HG02763 (cell line): ENCODE measurements around the gene MAN2B2.
"Not testable (repeated sequence)": the region's sequence is repeated elsewhere in the genome, so short reads cannot be mapped to it uniquely, and the experiment has no call there.

Experiments
- ATAC-seq: cut with Tn5 transposase; IDR thresholded peaks from one replicate; pipeline ENCODE4 v1.9.1; 2021; ENCODE audit warnings: mild to moderate bottlenecking, moderate library complexity; ENCODE audit not compliant: unreplicated experiment

The MAN2B2 gene

DNA sequence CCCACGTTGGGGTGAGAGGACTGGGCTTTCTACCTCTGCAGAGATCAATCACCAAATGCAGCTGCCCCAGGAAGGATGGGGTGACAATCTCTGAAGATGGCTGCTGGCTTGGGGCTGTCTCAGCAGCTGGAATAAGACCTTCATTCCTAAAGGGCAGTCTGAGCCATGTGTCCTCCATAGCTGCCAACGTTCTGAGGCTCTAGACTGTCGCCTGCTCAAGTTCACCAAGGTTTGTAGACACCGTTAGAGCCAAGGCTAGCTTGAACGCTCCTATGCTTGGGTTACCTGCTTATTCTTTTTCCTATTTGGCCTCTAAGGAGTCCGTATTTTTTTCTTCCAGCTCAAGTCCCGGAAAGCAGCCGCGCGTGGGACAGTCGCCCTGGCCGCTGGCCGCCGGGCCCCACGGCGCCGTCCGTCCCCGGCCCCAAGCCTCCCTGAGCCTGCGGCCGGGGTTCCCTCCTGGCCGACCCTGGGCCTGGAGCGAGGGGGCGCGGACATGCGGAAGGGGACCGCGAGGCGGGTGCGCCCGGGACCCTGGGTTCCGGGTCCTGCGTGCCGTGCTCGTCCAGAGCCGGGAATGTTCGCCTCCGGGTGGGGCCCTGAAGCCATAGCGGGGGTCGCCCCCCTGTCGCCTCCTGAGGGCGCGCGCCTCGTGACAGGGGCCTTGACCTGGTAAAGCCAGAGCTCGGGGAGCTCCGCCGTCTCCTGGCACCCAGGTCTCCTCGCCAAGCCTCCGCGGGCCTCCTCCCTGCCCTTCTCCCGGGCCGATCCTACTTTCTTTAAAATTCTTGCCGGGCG is 88.8 kb downstream of the MAN2B2 start:
- no peak for ATAC-seq

DNA sequence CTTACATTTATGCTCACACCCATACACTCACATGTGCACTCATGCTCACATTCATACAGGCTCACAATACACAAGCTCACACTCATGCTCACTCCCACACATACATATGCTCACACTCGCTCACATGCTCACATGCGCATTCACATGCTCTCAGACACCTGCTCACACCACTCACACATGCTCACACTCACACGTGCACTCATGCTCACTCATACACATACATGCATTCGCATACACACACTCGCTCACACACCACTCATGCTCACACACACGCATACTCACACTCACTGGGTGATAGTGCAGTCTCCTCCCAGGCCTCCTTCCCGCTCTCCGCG is 90.3 kb downstream of the MAN2B2 start:
- no peak for ATAC-seq

DNA sequence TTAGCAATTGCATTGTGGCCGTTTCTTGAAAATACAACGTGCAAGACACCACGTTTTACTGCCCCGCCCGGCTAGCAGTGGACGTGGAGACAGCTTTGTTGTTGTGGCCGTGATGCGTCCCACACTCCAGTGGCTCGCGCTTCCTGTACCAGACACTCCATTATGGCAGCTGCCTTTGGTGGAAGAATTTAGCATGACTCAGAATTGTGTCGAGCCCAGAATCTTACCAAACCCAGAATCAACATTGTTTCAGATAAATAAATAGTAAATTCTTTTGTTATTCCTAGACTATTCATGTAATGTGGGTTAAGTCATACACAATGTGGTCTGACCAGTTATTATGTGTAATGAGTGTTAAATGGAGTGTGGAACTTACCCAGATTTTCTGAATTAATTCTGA is 93.4 kb downstream of the MAN2B2 start:
- ATAC-seq = no peak

DNA sequence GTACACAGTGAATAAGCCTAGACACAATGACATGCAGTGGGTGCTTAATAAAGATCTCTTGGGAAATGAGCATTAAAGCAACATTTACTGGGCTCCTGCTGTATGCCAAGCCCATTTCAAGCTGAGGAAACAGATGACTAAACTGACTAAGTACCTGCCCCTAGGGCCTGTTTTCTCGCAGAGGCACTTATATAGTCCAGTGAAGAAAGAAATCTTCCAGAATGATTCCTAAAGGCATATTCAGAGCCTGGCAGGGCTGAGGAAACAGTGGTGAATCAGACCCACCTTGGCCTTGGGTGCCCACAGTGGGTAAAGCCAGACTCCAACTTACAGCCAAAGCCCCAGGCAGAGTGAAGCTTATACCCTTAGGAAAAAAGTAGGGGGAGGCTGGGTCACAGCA is 96.7 kb downstream of the MAN2B2 start:
- no peak for ATAC-seq

DNA sequence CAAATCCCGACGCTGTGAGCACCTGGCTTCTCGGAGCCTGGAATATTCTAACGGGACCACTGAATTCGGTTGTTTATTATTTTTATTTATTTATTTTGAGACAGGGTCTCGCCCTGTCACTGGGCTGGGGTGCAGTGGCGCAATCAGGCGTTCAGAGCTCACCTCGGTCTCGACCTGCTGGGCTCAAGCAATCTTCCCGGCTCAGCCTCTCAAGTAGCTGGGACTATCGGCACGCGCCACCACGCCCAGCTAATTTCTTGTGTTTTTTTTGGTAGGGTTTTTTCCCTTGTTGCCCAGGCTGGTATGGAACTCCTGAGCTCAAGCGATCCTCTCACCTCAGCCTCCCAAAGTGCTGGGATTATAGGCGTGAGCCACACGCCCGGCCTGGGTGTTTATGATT is 97.1 kb downstream of the MAN2B2 start:
- no peak for ATAC-seq

DNA sequence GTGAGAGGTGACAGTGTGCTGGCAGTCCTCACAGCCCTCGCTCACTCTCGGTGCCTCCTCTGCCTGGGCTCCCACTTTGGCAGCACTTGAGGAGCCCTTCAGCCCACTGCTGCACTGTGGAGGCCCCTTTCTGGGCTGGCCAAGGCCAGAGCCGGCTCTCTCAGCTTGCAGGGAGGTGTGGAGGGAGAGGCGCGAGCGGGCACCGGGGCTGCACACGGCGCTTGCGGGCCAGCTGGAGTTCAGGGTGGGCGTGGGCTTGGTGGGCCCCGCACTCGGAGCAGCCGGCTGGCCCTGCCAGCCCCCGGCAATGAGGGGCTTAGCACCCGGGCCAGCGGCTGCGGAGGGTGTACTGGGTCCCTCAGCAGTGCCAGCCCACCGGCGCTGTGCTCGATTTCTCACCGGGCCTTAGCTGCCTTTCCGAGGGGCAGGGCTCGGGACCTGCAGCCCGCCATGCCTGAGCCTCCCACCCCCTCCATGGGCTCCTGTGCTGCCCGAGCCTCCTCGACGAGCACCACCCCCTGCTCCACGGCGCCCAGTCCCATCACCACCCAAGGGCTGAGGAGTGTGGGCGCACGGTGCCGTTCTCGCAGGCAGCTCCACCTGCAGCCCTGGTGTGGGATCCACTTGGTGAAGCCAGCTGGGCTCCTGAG is 97.7 kb downstream of the MAN2B2 start:
- not testable (repeated sequence) for ATAC-seq
